ENCODE measurements around the gene PTPRM.

DNA sequence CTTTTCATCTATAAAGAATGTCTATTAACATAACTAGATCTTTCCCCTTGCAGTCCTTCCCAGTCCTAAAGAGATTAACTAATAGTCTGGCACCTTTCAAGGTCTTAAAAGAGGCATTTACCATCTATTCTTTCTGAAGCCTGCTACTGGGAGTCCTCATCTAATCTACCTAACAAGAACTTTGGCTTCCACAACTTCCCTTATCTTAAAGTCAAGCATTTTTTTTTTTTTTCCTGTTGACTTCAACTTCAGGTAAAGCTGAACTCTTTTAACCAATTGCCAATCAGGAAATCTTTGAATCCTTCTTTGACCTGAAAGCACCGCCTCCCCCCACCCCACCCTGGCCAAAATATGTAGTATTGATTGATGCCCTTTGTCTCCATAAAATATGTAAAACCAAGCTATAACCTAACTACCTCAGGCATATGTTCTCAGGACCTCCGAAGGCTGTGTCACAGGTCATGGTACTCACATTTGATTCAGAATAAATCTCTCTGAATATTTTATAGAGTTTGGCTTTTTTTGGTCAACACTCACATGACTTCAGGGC is 168.6 kb downstream of the PTPRM start:
- TF ChIP-seq, protein P1, sequence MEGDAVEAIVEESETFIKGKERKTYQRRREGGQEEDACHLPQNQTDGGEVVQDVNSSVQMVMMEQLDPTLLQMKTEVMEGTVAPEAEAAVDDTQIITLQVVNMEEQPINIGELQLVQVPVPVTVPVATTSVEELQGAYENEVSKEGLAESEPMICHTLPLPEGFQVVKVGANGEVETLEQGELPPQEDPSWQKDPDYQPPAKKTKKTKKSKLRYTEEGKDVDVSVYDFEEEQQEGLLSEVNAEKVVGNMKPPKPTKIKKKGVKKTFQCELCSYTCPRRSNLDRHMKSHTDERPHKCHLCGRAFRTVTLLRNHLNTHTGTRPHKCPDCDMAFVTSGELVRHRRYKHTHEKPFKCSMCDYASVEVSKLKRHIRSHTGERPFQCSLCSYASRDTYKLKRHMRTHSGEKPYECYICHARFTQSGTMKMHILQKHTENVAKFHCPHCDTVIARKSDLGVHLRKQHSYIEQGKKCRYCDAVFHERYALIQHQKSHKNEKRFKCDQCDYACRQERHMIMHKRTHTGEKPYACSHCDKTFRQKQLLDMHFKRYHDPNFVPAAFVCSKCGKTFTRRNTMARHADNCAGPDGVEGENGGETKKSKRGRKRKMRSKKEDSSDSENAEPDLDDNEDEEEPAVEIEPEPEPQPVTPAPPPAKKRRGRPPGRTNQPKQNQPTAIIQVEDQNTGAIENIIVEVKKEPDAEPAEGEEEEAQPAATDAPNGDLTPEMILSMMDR (optimal IDR thresholded peaks at IDR 0.05 in 1 of 3, IDR thresholded peaks at IDR 0.05 in 1 of 3, conservative IDR thresholded peaks at IDR 0.05 in 1 of 3; ENCODE audit: extremely low read depth in 1 of 3, insufficient read depth in 2 of 3, low read length in 3 of 3) = no peak
- no peak for TF ChIP-seq EZH2 (IDR thresholded peaks at IDR 0.05; ENCODE audit: low read length)
